Measurements from ENCODE around the gene CROCC2. TPM values are rescaled to one million over a fixed set of nuclear protein-coding genes. Genes with fewer than 3 reads are reported as not detected.

Gene CROCC2
- total RNA-seq, 1 experiment from 2014 or later, result not detected

- TF ChIP-seq, protein P1, sequence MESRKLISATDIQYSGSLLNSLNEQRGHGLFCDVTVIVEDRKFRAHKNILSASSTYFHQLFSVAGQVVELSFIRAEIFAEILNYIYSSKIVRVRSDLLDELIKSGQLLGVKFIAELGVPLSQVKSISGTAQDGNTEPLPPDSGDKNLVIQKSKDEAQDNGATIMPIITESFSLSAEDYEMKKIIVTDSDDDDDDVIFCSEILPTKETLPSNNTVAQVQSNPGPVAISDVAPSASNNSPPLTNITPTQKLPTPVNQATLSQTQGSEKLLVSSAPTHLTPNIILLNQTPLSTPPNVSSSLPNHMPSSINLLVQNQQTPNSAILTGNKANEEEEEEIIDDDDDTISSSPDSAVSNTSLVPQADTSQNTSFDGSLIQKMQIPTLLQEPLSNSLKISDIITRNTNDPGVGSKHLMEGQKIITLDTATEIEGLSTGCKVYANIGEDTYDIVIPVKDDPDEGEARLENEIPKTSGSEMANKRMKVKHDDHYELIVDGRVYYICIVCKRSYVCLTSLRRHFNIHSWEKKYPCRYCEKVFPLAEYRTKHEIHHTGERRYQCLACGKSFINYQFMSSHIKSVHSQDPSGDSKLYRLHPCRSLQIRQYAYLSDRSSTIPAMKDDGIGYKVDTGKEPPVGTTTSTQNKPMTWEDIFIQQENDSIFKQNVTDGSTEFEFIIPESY (IDR thresholded peaks at IDR 0.05; ENCODE audit: extremely low read depth, insufficient replicate concordance, low read length), result no peak
- TF ChIP-seq SIN3A (IDR thresholded peaks at IDR 0.05; ENCODE audit: low read depth) (no peak), TCF7L2 (IDR thresholded peaks at IDR 0.05; ENCODE audit: borderline replicate concordance, extremely low read depth, insufficient read depth, insufficient read length) (no peak), ZNF274 (IDR thresholded peaks at IDR 0.05; ENCODE audit: low read depth, low read length) (no peak), EGR1 (IDR thresholded peaks at IDR 0.05; ENCODE audit: low read depth) (no peak), YY1 (IDR thresholded peaks at IDR 0.05; ENCODE audit: extremely low read depth, insufficient replicate concordance, low read depth, low read length) (no peak), CBX3 (IDR thresholded peaks at IDR 0.05; ENCODE audit: low read depth) (no peak), SRF (IDR thresholded peaks at IDR 0.05; ENCODE audit: low read depth) (no peak), POLR2A (IDR thresholded peaks at IDR 0.05; ENCODE audit: borderline replicate concordance, extremely low read depth, insufficient read depth, insufficient read length) (no peak), ATF3 (IDR thresholded peaks at IDR 0.05) (no peak), CEBPB (IDR thresholded peaks at IDR 0.05; ENCODE audit: low read depth) (no peak), EZH2phosphoT487 (IDR thresholded peaks at IDR 0.05; ENCODE audit: borderline replicate concordance) (no peak)
- TF ChIP-seq, protein P2, sequence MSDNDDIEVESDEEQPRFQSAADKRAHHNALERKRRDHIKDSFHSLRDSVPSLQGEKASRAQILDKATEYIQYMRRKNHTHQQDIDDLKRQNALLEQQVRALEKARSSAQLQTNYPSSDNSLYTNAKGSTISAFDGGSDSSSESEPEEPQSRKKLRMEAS (IDR thresholded peaks at IDR 0.05), result no peak
These were observed 15.4 kb upstream of the CROCC2 start (continued) for GRCh38 chr2:240890691-240891090.
